ENCODE results near the gene SIGLEC15.
"Not testable (repeated sequence)": the region's sequence is repeated elsewhere in the genome, so short reads cannot be mapped to it uniquely, and the experiment has no call there.

Gene SIGLEC15, protein sequence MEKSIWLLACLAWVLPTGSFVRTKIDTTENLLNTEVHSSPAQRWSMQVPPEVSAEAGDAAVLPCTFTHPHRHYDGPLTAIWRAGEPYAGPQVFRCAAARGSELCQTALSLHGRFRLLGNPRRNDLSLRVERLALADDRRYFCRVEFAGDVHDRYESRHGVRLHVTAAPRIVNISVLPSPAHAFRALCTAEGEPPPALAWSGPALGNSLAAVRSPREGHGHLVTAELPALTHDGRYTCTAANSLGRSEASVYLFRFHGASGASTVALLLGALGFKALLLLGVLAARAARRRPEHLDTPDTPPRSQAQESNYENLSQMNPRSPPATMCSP

DNA sequence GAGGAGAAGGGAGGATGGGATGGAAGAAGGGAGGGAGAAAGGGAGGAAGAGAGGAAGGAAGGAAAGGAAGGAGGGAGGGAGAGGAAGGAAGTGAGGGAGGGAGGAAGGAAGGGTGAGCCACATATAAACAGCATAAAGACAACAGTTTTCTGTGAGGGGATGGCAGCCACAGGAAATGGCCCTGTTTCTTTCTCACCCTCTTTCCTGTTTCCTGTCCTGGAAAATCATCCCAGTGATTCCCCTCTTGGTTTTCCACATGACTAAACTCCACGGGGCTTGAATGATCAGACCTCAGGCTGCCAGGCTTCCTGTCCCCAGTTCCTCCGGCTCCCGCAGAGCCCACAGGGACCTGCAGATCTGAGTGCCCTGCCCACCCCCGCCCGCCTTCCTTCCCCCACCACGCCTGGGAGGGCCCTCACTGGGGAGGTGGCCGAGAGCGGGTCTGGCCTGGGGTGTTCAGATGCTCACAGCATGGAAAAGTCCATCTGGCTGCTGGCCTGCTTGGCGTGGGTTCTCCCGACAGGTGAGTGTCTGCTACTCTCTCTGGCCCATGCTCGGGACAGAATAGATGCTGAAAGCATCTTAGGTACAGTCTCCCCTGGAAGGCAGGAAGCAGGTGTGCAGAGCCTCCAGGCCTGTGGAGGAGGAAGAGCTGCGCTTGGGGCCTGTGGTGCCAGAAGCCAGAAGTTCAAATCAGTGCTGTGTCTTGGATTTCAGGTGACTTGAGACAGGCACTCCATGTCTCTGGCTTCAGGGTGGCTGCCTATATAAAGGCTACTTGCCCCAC is at the start of gene SIGLEC15:
SIGLEC15 (plus strand) TSS at position 418 of the 787 bp plus-strand sequence; CDS start at position 472, 54 bp downstream.
- peak; percentile 55 for DNase-seq
- in situ Hi-C loops (cut with HindIII; ENCODE audit: low pct_ligation_motif_present, low pct_unique_long_range_greater_than_20kb, low sequenced_read_pairs) = no loop called here

DNA sequence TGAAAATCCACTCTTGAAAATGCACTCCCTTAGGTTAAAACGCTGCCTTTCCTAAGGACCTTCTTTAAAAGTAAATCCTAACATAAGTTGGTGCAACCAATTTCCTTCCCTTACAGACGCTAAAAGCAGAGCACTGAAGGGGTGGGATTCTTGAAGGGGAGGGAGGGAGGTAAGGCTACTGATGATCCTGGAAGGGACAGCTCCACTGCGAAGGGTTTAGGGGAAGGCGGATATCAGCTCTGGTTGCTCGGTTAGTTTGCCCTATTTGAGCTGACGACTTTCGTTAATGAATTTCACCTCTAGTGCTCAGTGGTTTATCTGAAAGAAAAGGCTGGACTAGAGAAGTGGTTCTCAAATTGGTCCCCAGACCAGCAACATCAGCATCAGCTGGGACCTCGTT is 49.7 kb upstream of the SIGLEC15 start:
- in situ Hi-C loops (cut with HindIII; ENCODE audit: low pct_ligation_motif_present, low pct_unique_long_range_greater_than_20kb, low sequenced_read_pairs) = no loop called here
- DNase-seq = no peak

DNA sequence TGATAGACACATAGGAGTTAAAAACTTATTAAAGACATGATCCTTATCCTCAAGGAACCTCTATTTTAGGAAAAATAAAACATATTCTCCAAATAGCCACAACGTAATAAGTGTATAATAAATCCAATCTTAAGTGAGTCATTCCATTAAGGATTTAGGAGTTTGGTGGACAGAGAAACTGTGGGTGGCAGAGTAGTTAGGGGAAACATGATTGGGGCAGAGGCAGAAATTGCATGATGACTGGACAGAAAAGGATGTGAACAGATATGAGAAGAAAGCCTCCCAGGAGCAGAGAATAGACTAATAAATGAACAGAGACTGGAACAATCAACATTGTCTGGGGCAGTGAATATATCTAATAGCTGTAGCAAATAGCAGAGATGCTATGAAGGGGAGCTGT is 48.1 kb upstream of the SIGLEC15 start:
- in situ Hi-C loops (cut with HindIII; ENCODE audit: low pct_ligation_motif_present, low pct_unique_long_range_greater_than_20kb, low sequenced_read_pairs) = no loop called here

DNA sequence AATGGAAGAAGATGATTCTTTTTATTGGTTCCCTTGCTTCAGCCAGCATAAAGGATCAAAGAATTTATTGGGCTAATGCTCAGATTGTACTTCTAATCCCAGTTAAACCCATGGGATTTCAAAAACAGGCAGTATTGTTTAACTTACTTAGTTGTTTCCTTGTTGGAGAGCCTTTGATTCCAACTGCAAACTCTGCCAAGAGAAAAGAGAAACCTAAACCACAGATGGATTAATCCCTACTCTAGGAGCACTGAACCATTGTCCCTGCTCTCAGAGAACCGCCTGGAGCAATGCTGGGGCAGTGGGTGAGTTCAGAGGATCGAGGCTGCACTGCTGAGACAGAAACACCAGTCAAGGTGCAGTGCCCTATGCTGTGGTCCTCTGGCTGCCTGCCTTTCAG is 44.9 kb upstream of the SIGLEC15 start:
- DNase-seq = peak; percentile 5
- in situ Hi-C loops (cut with HindIII; ENCODE audit: low pct_ligation_motif_present, low pct_unique_long_range_greater_than_20kb, low sequenced_read_pairs) = no loop called here

More for the DNA sequence above, 48.1 kb upstream of the SIGLEC15 start:
- no peak for DNase-seq

DNA sequence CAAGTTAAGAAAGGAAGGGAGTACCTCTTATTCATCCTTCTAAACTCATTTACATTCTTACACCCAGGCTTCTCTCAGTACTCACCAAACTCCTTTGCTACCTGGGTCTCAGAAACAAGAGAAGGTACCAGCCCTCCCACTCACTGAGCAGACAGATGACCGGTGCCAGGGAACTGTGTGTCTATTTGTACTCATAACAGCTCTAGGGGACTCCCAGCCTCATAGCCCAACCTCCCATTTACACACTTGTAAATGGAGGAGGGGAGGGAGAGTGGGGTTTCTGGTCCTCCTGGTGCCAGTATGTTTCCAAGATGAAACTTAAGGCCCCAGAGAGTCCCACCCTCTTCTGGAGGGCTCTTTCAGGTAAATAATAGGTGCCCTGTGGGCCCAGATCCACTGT is 42.8 kb upstream of the SIGLEC15 start:
- in situ Hi-C loops (cut with HindIII; ENCODE audit: low pct_ligation_motif_present, low pct_unique_long_range_greater_than_20kb, low sequenced_read_pairs) = no loop called here
- DNase-seq = no peak

DNA sequence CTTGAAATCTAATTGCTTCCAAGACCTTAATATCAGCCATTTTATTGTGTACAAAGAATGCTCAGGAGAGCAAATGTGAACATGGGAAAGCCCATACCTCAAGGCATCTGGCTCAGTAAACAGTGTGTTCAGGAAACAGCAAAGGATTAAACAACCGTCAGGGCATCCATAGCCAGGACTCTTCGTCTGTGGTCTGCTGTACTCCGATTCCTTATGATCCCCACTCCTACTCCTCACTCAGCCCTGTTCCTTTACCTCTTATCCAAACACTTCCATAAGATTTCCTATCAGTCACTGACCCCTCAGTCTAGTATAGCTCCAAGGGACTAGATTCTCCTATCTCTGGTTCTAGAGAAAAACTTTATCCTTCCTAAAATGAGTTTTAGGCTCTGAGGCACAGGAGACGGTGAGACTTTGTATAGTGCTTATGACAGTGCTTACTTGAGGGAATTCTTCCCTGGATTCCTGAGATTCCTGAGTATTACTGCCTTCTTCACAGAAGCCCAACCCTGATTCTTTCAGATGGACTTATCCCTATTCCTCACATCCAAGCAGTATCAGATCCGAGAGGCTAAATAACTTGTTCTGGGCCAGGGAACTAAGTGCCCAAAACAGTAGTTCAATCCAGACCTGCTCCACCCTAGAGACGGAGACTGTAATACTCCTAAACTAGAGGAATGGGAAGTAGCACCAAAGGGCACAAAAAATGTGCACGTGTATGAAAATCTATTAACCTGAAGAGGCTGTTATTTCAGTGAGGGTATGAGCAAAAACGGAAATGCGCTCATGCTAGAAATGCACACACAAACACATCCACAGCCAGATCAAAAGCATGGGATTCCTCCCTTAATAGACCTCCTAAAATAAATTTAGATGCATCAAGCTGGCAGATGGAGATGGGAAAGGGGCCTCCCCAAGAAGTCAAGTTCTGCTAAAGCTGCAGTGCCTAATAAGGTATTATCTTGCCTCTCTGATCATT is 42.1 kb upstream of the SIGLEC15 start:
- in situ Hi-C loops (cut with HindIII; ENCODE audit: low pct_ligation_motif_present, low pct_unique_long_range_greater_than_20kb, low sequenced_read_pairs) = no loop called here
- peak; percentile 52 for DNase-seq

DNA sequence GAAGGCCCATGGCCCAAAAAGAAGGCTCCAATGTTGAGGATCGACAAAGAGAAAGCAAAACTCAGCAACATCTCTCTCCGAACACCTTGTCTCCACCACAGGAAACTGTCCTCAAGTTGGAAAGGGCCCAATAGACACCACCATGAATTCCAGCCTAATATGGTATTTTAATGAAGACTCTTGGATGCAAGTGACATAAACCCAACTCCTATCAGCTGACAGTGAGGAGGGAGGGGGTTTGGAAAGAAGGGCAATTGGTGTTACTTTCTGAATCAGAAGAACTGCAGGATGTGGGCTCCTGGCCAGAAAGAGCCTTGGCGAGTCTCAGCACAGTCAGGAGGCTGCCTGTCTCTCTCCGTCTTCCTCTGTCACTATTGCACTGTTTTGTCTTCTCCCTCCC is 40.3 kb upstream of the SIGLEC15 start:
- in situ Hi-C loops (cut with HindIII; ENCODE audit: low pct_ligation_motif_present, low pct_unique_long_range_greater_than_20kb, low sequenced_read_pairs) = no loop called here
- DNase-seq = no peak

DNA sequence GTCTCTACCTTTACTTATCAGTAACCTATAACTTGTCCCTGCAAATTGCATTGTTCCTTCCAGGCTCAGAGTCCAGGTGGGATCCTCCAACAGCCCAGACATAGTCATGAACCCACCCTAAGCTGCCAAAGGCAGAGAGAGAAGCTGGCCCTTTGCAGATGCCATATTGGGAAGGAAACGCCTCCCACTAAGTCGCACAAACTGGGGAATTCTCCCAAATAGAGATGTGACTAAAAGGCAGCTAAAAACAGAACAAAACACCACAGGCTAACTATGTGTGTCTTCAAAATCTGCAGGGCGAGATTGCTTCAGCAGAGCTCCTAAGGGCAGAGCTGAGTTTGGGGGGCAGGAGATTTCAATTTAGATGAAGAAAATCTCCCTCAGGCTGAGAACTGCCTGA is 38.5 kb upstream of the SIGLEC15 start:
- in situ Hi-C loops (cut with HindIII; ENCODE audit: low pct_ligation_motif_present, low pct_unique_long_range_greater_than_20kb, low sequenced_read_pairs) = no loop called here
- no peak for DNase-seq

DNA sequence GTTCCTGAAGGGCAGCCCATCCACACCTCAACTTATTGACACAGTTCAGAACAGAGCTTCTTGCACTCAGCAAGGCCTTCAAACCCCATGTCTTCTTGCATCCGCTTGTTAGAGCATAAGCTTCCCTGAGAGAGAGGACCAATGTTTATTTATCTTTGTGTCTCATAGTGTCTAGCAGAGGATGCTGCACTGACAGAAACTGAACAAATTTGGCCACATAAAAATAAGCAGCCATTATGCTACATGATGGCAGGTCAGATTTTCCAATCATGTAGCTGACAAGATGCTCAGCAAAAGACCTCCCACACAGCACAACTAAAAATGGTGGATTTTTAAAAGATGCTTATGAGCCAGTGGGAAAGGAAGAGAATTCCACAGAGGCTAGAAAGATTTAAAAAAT is 38.1 kb upstream of the SIGLEC15 start:
- in situ Hi-C loops (cut with HindIII; ENCODE audit: low pct_ligation_motif_present, low pct_unique_long_range_greater_than_20kb, low sequenced_read_pairs) = no loop called here
- DNase-seq = no peak

DNA sequence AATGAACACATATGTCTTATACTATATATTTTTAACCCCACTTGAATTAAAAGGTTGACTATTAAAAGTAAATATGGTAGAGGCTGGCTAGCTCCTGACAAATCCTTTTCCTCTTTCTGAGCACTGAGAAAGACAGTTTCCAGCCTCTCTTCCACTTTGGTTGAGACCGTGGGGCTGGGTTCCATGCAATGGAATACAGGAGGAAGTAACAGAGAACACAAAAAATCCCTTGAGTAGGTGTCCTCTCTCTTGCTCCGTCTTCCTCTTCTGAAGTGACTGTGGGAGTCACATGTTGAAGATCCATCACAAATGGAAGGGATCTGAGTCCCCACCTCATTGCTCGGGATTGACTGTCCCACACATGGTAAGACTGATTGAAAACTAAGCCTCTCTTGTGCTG is 36.6 kb upstream of the SIGLEC15 start:
- no peak for DNase-seq
- in situ Hi-C loops (cut with HindIII; ENCODE audit: low pct_ligation_motif_present, low pct_unique_long_range_greater_than_20kb, low sequenced_read_pairs) = no loop called here

DNA sequence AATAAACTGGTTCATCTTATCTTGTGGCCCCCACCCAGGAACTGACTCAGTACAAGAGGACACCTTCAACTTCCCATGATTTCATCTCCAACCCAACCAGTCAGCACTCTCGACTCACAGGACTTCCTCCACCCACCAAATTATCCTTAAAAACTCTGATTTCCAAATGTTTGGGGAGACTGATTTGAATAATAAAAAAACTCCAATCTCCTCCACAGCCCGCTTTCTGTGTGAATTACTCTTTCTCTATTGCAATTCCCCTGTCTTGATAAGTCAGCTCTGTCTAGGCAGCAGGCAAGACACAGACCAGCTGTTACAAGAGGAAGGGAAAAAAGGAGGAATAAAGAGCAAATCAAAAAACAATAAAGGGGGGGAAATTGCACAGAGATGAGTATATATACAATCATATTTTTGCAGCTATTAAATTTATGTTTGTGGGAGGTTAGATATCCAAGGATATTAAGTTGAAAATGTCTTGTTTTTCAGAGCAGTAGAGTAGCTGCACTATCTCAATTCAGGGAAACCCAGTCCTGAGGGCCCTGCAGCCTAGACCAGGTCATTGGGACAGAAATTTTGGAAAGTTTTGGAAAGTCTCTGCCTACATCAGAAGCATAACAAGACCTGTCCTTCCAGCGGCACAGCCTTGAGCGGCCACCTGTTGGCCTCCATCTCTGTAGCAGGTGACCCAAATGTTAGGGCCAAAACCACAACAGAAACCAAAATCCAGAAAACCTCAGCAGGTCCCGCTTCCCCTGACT is 32.8 kb upstream of the SIGLEC15 start:
- in situ Hi-C loops (cut with HindIII; ENCODE audit: low pct_ligation_motif_present, low pct_unique_long_range_greater_than_20kb, low sequenced_read_pairs) = no loop called here
- DNase-seq = no peak

DNA sequence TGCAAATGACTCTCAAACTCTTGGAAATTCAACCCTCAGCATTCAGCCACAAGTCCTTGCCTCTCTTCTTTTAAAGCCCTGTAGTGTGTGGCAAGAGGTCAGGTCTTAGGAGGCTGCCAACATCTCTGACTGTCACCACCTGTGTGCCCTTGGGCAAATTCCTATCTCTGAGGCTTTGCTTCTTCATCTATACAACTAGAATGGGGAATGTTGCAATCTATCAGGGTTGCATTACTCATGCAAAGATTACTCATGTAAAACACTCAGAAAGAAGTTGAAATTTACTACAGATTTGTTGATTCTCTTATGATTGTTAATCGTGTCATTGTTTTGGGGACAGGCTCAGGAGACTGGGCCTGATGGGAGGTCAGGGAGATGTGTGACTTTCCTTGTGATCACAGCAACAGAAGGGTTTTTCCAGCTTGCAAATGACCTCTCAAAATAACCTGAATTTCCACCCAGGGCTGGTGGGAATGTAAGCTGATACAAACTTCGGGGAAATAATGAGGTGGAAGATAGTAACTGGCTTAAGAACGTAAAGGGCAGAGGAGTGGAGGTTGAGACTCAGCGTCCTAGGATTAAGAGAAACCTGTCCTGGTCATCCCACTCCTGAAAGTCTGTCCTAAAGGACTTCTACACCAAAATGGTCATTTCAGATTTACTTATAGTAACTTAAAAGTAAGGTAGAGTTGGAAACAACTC is 32.1 kb upstream of the SIGLEC15 start:
- DNase-seq = peak; percentile 65
- in situ Hi-C loops (cut with HindIII; ENCODE audit: low pct_ligation_motif_present, low pct_unique_long_range_greater_than_20kb, low sequenced_read_pairs) = no loop called here

DNA sequence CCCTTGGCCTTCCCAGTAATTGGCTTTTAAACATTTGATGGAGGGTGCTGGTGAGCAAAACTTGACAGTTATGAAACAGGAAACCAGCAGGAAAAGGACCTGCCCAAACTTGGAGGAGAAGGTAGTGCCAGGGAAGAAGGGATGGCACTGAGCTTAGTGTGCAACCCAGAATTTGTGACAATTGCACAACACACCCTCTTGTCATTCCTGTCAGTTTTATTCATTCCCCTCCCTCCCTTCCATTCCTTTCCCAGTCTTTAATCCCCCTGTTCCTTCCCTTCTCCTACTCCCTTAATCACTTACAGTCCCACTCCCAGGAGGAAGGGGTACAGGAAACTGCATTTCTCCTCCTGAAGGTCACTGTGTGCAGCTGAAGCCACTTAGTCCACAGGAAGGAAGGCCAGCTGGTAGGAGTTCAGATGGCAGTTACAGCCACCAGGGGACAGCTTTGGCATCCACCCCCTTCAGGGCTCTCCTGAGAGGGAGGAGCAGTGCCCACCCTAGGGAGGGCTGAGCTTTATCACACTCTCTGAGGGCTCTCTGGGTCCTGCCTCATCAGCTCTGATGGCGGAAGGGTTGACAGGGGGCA is 24.0 kb upstream of the SIGLEC15 start:
- in situ Hi-C loops (cut with HindIII; ENCODE audit: low pct_ligation_motif_present, low pct_unique_long_range_greater_than_20kb, low sequenced_read_pairs) = no loop called here
- DNase-seq = no peak

DNA sequence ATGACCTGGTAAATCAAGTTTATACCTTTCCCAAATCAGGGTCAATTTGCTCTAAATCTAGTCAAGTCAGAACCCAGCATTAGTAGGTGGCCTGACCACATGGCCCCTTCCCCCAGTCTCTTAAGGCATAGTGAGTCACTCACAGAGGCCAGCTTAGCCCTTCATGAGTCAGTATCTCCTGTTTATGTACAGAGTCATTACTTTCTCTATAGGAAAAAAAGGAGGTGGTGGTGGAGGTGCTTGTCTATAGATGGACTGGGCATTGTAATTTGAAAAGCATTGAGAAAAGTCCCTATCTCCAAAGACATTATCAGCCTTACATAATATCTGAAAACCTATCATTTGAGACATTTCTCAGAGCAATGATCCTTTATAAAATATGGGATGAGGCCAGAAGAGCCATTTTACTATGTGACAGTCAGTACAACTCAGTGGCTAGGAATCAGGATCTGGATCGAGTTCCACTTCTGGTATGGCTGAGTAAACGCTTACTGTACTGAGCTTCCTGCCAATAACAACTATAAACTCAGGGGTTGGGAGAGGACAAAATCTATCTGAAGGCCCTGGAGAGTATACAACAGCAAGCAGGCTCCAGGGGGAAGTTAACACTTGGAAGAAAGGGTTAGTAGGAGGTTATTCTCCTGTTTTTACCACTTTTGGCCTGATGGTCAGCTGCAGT is 22.5 kb upstream of the SIGLEC15 start:
- in situ Hi-C loops (cut with HindIII; ENCODE audit: low pct_ligation_motif_present, low pct_unique_long_range_greater_than_20kb, low sequenced_read_pairs) = no loop called here
- peak; percentile 85 for DNase-seq

DNA sequence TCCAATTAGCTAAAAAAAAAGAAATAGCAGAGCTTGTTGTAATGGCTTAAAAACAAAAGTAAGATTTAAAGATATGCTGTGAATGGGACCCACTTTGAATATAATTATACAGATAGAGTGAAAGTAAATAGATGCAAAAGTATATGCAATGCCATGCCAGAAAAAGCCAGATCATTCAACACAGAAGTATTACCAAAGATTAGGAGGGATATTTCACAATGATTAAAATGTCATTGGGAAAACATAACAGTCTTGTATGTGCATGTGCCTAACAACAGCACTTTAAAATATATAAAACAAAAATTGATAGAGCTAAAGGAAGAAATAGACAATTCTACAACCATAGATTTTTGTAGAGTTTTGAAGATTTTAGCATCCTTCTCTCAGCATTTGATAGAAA is 19.9 kb upstream of the SIGLEC15 start:
- in situ Hi-C loops (cut with HindIII; ENCODE audit: low pct_ligation_motif_present, low pct_unique_long_range_greater_than_20kb, low sequenced_read_pairs) = no loop called here
- no peak for DNase-seq

DNA sequence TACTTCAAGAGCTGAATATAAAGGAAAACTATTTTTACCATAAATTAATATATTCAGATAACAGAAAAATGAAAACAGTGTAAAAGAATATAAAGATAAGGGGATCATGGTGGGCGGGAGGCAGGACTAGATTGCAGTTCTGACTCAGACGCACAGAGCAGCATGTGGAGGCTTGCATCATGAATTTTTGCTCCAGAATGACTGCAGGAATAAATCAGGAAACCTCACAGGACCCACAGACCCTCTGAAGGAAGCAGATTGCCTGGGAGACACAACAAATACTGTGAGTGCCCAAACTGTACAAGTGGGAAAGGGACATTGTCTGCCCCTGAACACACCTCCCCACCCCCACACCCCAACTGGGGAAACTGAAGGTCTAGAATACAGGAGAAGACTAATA is 19.2 kb upstream of the SIGLEC15 start:
- no peak for DNase-seq
- in situ Hi-C loops (cut with HindIII; ENCODE audit: low pct_ligation_motif_present, low pct_unique_long_range_greater_than_20kb, low sequenced_read_pairs) = no loop called here

DNA sequence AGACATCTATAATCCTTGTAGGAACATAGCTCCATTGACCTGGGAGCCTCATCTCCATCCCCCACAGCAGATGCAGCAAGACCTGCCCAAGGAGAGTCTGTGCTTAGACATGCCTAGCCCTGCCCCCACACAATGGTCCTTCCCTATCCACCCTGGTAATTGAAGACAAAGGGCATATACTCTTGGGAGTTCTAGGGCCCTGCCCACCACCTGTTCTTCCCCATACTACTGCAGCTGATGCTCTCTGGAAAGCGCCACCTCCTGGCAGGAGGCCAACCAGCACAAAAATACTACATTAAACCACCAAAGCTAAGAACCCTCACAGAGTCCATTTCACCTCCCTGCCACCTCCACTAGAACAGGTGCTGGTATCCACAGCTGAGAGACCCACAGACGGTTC is 18.3 kb upstream of the SIGLEC15 start:
- in situ Hi-C loops (cut with HindIII; ENCODE audit: low pct_ligation_motif_present, low pct_unique_long_range_greater_than_20kb, low sequenced_read_pairs); DNase-seq: not testable (repeated sequence)
